Activated naive CD4-positive, alpha-beta T cell treated with anti-CD3 and anti-CD28 coated beads for 36 hours (primary cell): ENCODE measurements around the gene SV2B. TPM values are rescaled to one million over a fixed set of nuclear protein-coding genes. Genes with fewer than 3 reads are reported as not detected.

Experiments
- CTCF ChIA-PET: fragments of 350-600 bp; sonication (Branson Sonifier 250); formaldehyde crosslinking; loops from one replicate; lab custom pipeline; 2021; ENCODE audit warnings: antibody characterized with exemption; lab: Charles Lee
- DNase-seq: peaks from one replicate; pipeline ENCODE4 v3.0.0-alpha.2; 2020
- H3K27ac Mint-ChIP-seq: one replicate; pipeline ENCODE4 v1.8.0; 2021; ENCODE audit warnings: mild to moderate bottlenecking, mixed read lengths
- H3K27me3 Mint-ChIP-seq: one replicate; pipeline ENCODE4 v1.8.0; 2021; ENCODE audit warnings: low read depth, mixed read lengths
- H3K36me3 Mint-ChIP-seq: one replicate; pipeline ENCODE4 v1.8.0; 2021; ENCODE audit warnings: low read depth, mixed read lengths
- H3K4me1 Mint-ChIP-seq: one replicate; pipeline ENCODE4 v1.8.0; 2021; ENCODE audit warnings: low read depth, mixed read lengths
- H3K4me3 Mint-ChIP-seq: one replicate; pipeline ENCODE4 v1.8.0; 2021; ENCODE audit warnings: mild to moderate bottlenecking, moderate library complexity, mixed read lengths
- H3K9me3 Mint-ChIP-seq: one replicate; pipeline ENCODE4 v1.8.0; 2021; ENCODE audit warnings: mixed read lengths
- intact Hi-C: fragments of 100-400 bp; cut with micrococcal nuclease; formaldehyde crosslinking; loops from one replicate; pipeline ENCODE4 v1.15.1; 2023
- total RNA-seq, 2 experiments: library from RNA; stranded (reverse); gene quantifications; one replicate each; pipeline ENCODE4 v1.2.3, GENCODE V29; 2021

The SV2B gene
- total RNA-seq, 2 experiments from 2014 or later, result 0.07 TPM

- CTCF ChIA-PET, result no interaction called here
- Mint-ChIP-seq H3K27ac (no peak overlapping the region), H3K9me3 (no peaks in the 10 kb centered on the region), H3K4me3 (no peak overlapping the region), H3K27me3 (peaks cover 24% of the 10 kb centered on the region), H3K4me1 (no peaks in the 10 kb centered on the region), H3K36me3 (no peaks in the 10 kb centered on the region)
- DNase-seq, result no peak
- intact Hi-C loops, result no loop called here
These were observed 46.7 kb downstream of the SV2B start for GRCh38 chr15:91146728-91147127.

GRCh38 chr15:91148243-91148642 lies 48.2 kb downstream of the SV2B start:
- H3K4me3 Mint-ChIP-seq, result no peak overlapping the region
- no peaks in the 10 kb centered on the region for H3K4me1 Mint-ChIP-seq
- no peak overlapping the region for H3K27ac Mint-ChIP-seq
- H3K9me3 Mint-ChIP-seq, result no peaks in the 10 kb centered on the region
- no peaks in the 10 kb centered on the region for H3K36me3 Mint-ChIP-seq
- CTCF ChIA-PET, result interaction anchor here (0.6 kb wide), 1 partner anchor 906 kb away, joined by 3 read pairs; no protein-coding TSS in a partner anchor
- no peak for DNase-seq
- intact Hi-C loops, result no loop called here
- H3K27me3 Mint-ChIP-seq, result peaks cover 22% of the 10 kb centered on the region

- intact Hi-C loops, result no loop called here
- CTCF ChIA-PET, result interaction anchor here (0.8 to 1.3 kb wide), 2 partner anchors 58 to 108 kb away, joined by 3 read pairs; no protein-coding TSS in a partner anchor
- no peaks in the 10 kb centered on the region for H3K4me1 Mint-ChIP-seq
These were observed 50.6 kb downstream of the SV2B start for GRCh38 chr15:91150502-91151160.

GRCh38 chr15:91151781-91152563 lies 51.9 kb downstream of the SV2B start:
- CTCF ChIA-PET, result no interaction called here
- H3K27ac Mint-ChIP-seq, result no peak overlapping the region
- intact Hi-C loops, result no loop called here
- H3K36me3 Mint-ChIP-seq, result no peaks in the 10 kb centered on the region
- H3K4me3 Mint-ChIP-seq, result no peak overlapping the region
- no peaks in the 10 kb centered on the region for H3K4me1 Mint-ChIP-seq
- no peaks in the 10 kb centered on the region for H3K9me3 Mint-ChIP-seq
- peaks cover 27% of the 10 kb centered on the region for H3K27me3 Mint-ChIP-seq
- DNase-seq, result no peak

More at GRCh38 chr15:91150502-91151160, 50.6 kb downstream of the SV2B start:
- H3K27me3 Mint-ChIP-seq, result peaks cover 33% of the 10 kb centered on the region
- DNase-seq, result no peak
- H3K36me3 Mint-ChIP-seq, result no peaks in the 10 kb centered on the region
- H3K4me3 Mint-ChIP-seq, result no peak overlapping the region
- no peaks in the 10 kb centered on the region for H3K9me3 Mint-ChIP-seq
- H3K27ac Mint-ChIP-seq, result no peak overlapping the region

- no peak for DNase-seq
- intact Hi-C loops, result no loop called here
- Mint-ChIP-seq H3K4me3 (no peak overlapping the region), H3K9me3 (no peaks in the 10 kb centered on the region), H3K27me3 (peaks cover 27% of the 10 kb centered on the region), H3K4me1 (no peaks in the 10 kb centered on the region), H3K27ac (no peak overlapping the region), H3K36me3 (no peaks in the 10 kb centered on the region)
- CTCF ChIA-PET, result interaction anchor here (1.2 kb wide), 1 partner anchor 12 kb away, joined by 4 read pairs; no protein-coding TSS in a partner anchor
These were observed 53.0 kb downstream of the SV2B start for GRCh38 chr15:91152896-91153581.

- Mint-ChIP-seq H3K4me3 (no peak overlapping the region), H3K4me1 (no peaks in the 10 kb centered on the region), H3K36me3 (no peaks in the 10 kb centered on the region), H3K27ac (no peak overlapping the region), H3K9me3 (no peaks in the 10 kb centered on the region), H3K27me3 (peaks cover 31% of the 10 kb centered on the region)
- CTCF ChIA-PET, result interaction anchor here (1.2 kb wide), 1 partner anchor 13 kb away, joined by 4 read pairs; no protein-coding TSS in a partner anchor
- DNase-seq, result no peak
- intact Hi-C loops, result no loop called here
These were observed 53.9 kb downstream of the SV2B start for GRCh38 chr15:91153954-91154353.

- Mint-ChIP-seq H3K9me3 (no peaks in the 10 kb centered on the region), H3K27ac (no peak overlapping the region), H3K36me3 (no peaks in the 10 kb centered on the region), H3K4me1 (no peaks in the 10 kb centered on the region), H3K4me3 (no peak overlapping the region), H3K27me3 (peaks cover 24% of the 10 kb centered on the region)
- CTCF ChIA-PET, result no interaction called here
- intact Hi-C loops, result no loop called here
- no peak for DNase-seq
These were observed 56.2 kb downstream of the SV2B start for GRCh38 chr15:91156175-91156726.

GRCh38 chr15:91158415-91159394 lies 58.6 kb downstream of the SV2B start:
- intact Hi-C loops, result no loop called here
- no peak for DNase-seq
- Mint-ChIP-seq H3K9me3 (no peaks in the 10 kb centered on the region), H3K4me1 (no peaks in the 10 kb centered on the region), H3K4me3 (no peak overlapping the region), H3K36me3 (no peaks in the 10 kb centered on the region), H3K27ac (no peak overlapping the region), H3K27me3 (peaks cover 26% of the 10 kb centered on the region)
- CTCF ChIA-PET, result no interaction called here

- Mint-ChIP-seq H3K4me3 (no peak overlapping the region), H3K36me3 (no peaks in the 10 kb centered on the region), H3K27me3 (peaks cover 11% of the 10 kb centered on the region), H3K9me3 (peaks cover 24% of the 10 kb centered on the region), H3K4me1 (no peaks in the 10 kb centered on the region), H3K27ac (no peak overlapping the region)
- intact Hi-C loops, result no loop called here
- no peak for DNase-seq
- CTCF ChIA-PET, result no interaction called here
These were observed 65.8 kb downstream of the SV2B start for GRCh38 chr15:91165850-91166249.

- DNase-seq, result no peak
- H3K9me3 Mint-ChIP-seq, result peaks cover 24% of the 10 kb centered on the region
These were observed 68.4 kb downstream of the SV2B start for GRCh38 chr15:91168457-91168856.

GRCh38 chr15:91171334-91171733 lies 71.3 kb downstream of the SV2B start:
- CTCF ChIA-PET, result no interaction called here
- no peaks in the 10 kb centered on the region for H3K36me3 Mint-ChIP-seq
- no peaks in the 10 kb centered on the region for H3K4me1 Mint-ChIP-seq
- H3K27ac Mint-ChIP-seq, result no peak overlapping the region
- DNase-seq, result no peak
- H3K4me3 Mint-ChIP-seq, result no peak overlapping the region
- H3K27me3 Mint-ChIP-seq, result peaks cover 13% of the 10 kb centered on the region
- H3K9me3 Mint-ChIP-seq, result peaks cover 11% of the 10 kb centered on the region
- intact Hi-C loops, result no loop called here

More at GRCh38 chr15:91168457-91168856, 68.4 kb downstream of the SV2B start:
- no peaks in the 10 kb centered on the region for H3K36me3 Mint-ChIP-seq
- CTCF ChIA-PET, result no interaction called here
- intact Hi-C loops, result no loop called here
- no peak overlapping the region for H3K4me3 Mint-ChIP-seq
- no peak overlapping the region for H3K27ac Mint-ChIP-seq
- H3K4me1 Mint-ChIP-seq, result no peaks in the 10 kb centered on the region
- peaks cover 13% of the 10 kb centered on the region for H3K27me3 Mint-ChIP-seq
